NCI-H2196 (cell line): ENCODE results near the gene IFNA8.
"Not testable (repeated sequence)": the region's sequence is repeated elsewhere in the genome, so short reads cannot be mapped to it uniquely, and the experiment has no call there.

Source experiments
- DNase-seq: peaks from one replicate; lab custom pipeline; 2025; ENCODE audit not compliant: unreplicated experiment; lab: John Stamatoyannopoulos, UW

Gene IFNA8

DNA sequence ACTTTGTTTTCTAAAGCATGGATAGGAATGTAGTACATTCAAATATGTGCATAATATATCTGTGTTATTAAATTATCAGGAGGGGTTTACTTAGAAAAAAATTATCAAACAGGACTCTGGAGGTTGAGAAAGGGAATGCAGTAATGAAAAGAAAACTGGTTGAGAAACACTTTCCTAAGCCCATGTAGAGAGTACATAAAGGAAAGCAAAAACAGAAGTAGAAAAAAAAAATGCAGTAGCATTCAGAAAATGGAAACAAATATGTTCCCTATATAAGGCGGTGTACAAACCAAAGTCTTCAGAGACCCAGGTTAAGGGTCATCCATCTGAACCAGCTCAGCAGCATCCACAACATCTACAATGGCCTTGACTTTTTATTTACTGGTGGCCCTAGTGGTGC, at the start of gene IFNA8:
Gene IFNA8 (plus strand): TSS at position 301 of the 400 bp plus-strand sequence. CDS start 60 bp downstream, at position 361.
- DNase-seq: no peak

DNA sequence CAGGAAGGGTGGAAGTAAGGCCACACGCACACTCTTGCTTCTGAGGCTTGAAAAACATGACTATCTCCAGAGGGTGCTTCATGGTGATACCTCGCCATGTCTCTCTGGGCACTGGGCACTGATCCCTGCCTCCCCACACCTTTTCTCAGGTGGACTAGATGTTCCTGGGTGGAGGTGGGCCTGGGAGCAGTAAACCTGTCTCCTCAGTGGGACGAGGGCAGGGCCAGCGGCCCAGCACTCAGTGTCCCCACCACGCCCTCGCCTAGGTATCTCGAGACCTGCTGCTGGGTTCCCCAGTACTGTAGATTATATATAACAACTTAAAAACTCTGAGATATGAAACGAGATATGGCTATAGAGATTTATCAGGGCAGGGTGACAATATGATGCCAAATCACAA, 46.6 kb upstream of the IFNA8 start:
- DNase-seq: no peak

DNA sequence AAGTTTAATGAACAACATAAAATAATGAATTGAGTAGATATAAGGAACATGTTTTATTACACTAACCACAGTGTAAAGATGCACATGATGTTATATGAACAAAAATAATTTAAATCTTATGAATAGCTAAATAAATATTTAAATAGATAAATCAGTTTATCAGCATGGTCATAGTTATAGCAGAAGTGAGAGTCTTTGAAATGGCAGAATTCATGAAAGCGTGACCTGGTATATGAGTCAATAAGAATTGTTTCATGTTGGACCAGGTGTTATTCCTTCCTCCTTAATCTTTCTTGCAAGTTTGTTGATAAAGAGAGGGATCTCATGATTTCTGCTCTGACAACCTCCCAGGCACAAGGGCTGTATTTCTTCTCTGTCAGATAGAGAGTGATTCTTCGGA, 41.7 kb upstream of the IFNA8 start:
- not testable (repeated sequence) for DNase-seq

DNA sequence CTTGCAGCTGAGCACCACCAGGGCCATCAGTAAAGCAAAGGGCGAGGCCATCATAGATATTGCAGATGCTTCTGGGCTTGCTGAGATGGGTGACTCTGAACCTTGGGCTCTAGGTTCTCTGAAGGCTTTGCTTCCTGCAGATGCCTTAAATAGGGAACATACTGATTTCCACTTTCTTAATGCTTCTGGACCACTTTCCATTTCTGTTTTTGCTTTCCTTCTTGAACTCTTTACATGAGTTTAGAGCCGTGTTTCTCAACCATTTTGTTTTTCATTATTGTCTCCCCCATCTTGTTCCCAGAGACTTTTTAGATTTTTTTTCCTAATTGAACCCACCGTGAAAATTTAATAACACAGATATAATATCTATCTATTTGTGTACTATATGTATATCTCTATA, 41.0 kb upstream of the IFNA8 start, which contains the start of gene IFNA13:
Gene IFNA13 (minus strand): TSS at position 101 of the 400 bp plus-strand sequence. CDS start 47 bp downstream, at position 54.
- DNase-seq: no peak

DNA sequence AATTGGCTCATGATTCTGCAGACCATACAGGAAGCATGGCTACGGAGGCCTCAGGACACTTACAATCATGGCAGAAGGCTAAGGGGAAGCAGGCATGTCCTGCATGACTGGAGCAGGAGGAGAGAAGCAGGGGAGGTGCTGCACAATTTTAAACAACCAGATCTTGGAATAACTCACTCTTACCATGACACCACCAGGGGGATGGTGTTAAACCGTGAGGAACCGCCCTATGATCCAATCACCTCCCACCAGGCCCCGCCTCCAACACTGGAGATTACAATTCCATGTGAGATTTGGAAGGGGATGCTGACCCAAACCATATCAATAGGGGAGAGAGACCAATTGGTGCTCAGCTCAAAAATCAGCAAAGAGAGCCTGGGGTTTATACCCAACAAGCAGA, 37.5 kb upstream of the IFNA8 start:
- not testable (repeated sequence) for DNase-seq

DNA sequence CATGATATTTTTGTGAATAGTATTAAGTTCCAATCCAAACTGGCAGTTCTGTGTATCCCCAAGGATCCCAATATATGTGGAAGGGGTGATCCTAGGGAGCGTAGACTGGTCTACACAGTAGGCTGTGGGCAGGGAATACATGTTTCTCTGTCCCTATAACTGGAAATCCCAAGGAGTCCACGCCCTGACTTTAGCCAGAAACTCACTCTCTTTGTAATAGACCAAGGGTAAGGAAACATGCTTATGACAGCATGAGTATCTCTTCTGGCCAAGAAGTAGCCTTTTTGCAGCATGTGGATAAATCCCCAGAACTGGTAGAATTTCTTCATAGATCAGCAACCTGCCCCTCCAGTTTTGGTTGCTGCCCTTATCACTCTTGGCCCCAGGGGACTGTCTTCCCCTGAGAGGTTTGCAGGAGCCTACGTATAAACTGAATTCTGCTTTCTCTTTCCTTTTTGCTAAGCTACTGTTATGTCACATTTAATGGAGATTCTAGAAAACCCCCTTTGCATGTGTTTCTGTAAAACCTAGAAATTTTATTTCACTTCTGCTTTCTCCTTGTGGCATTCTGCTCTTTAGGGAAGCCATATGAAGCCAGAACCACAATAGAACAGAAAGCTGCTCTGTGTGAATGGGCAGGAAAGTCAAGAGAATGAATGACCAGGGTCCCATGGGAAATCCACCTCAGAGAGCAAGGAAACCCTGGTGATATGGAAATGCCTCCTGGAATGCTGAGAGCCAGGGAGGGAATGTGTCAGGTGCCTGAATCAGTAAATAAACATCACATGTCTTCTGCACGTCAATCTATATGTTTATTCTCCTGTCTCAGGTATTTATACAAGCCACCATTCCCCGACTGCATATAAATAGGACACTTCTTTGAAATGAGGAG, 27.2 kb upstream of the IFNA8 start:
- DNase-seq: no peak

DNA sequence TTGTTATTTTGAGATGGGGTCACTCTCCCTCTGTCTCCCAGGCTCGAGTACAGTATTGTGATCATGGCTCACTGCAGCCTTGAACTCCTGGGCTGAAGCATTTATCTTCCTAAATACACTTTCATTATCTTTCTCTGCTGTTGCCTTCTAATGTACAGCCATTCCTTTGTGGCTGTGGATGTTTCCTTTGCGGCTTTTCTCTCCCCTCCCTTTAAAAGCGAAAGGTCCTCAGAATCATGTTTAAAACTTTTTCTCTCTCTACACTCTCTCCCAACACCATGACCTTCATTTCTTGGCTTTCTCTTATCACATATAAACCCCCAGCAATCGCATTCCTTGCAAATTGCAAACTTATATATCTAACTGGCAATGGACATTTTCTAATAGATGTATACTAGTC, 25.3 kb upstream of the IFNA8 start:
- no peak for DNase-seq

DNA sequence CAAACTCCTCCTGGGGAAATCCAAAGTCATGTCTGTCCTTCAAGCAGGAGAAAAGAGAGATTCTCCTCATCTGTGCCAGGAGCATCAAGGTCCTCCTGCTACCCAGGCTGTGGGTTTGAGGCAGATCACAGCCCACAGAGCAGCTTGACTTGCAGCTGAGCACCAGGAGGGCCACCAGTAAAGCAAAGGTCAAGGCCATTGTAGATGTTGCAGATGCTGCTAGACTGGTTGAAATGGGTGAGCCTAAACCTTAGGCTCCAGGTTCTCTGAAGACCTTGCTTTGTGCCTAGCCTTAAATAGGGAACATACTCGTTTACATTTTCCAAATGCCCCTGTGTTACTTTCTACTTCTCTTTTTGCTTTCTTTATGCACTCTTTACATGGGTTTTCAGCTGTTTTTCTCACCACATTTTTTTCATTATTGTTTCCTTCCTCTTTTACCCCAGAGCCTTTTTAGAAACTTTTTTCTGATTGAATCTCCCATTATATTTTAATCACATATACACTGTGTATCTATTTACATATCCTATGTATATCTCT, 23.7 kb upstream of the IFNA8 start, which contains the start of gene IFNA2:
Gene IFNA2 (minus strand): TSS at position 268 of the 540 bp plus-strand sequence. CDS start 69 bp downstream, at position 199.
- no peak for DNase-seq

DNA sequence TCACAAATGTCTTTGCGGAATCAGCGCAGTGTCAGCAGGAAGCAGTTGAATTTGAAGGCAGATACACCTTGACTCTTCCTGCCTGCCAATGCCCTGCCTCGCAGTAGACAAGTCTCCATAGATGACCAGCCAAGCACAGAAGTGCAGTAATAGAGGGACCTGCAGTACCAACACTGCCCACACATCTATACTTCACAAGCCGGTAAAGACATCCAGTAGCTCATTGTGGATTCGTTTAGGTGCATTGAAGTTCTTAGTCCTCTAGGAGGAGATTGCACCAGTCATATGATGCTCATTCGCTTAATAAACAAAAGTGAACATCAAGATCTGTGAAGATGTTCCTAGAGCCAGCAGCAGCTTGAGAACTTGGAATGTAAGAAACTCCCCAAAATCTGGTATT, 16.6 kb upstream of the IFNA8 start:
- no peak for DNase-seq

DNA sequence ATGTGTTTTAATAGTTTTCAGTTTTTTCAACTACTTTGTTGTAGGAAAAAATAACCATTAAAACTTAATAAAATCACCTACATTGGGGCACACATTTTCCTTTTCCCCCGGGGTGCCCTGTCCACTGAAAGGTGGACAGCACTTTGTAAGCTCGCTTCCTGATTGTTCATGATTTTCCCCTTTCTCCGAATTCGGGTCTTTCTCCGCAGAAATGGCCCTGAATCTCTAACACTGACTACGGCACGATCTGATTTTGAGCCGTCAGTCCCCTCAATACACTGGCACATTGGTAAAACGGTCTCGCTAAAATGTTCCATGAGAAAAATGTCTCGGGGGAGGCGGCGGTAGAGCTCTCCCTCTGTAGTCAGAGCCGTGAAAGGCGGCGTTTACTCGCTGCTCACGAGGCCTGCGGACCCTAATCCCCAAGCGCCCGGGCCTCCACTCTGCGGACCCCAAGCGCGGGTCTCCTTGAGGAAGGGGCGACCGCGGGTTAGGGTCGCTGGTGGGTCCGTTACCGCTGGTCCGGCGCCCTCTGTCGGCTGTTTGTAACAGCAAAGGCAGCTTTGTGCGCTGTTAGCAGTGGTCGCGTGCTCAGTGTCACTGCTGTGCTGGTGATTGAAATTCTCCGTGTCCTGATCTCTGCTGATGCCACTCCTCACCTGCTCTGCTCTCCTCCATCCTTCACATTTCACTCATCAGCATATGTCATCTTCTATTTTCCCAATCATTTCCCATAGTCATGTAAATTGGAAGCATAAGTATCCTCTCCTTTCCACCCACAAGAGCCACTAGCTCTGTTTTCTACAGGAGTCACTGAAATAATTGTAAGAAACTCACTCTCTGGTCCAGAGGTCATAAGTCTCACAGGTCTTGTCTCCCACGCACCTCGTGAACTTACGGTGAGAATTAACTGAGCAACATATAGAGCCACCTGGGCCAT, 12.9 kb upstream of the IFNA8 start:
- no peak for DNase-seq

DNA sequence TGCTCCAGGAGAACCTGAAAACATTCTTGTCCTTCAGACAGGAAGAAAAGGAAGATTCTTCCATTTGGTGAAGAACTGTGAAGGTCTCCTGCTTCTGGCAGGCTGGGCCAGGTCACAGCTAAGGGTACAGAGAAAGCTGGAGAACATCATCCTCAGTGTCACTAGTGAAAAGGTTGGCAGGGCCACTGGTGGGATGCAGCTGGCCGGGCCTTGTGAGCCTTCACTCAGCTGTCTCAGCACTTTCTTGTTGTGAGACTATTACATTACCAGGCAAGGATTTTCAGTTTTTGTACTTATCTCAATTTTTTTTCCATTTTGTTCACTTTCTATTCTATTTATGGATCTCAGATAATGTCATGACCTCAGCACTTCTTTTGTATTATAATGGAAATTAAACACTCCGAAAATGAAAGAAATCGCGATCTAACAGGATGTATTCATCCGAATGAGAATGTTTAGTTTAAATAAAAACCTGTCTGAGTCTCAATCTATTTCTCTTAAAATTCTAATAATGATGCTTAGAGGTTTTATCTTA, 9.9 kb upstream of the IFNA8 start:
- no peak for DNase-seq

DNA sequence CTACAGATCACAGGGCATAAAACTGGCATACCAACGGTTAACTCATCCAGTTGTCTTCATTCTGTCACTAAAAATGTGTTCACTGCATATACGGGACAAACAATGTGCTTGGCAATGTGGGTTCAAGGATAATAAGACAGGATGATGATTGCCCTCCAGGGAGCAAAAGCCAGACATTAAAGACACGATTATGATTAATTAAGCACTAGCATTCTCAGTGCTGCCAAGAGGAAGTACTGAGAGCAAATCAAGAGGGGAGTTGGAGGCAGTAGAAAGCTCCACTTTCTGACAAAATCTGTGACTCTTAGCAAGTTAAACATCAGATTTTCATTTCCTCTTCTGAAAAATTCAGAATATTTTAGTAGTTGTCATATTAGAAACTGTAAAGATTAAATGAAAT, 9.0 kb upstream of the IFNA8 start:
- no peak for DNase-seq

DNA sequence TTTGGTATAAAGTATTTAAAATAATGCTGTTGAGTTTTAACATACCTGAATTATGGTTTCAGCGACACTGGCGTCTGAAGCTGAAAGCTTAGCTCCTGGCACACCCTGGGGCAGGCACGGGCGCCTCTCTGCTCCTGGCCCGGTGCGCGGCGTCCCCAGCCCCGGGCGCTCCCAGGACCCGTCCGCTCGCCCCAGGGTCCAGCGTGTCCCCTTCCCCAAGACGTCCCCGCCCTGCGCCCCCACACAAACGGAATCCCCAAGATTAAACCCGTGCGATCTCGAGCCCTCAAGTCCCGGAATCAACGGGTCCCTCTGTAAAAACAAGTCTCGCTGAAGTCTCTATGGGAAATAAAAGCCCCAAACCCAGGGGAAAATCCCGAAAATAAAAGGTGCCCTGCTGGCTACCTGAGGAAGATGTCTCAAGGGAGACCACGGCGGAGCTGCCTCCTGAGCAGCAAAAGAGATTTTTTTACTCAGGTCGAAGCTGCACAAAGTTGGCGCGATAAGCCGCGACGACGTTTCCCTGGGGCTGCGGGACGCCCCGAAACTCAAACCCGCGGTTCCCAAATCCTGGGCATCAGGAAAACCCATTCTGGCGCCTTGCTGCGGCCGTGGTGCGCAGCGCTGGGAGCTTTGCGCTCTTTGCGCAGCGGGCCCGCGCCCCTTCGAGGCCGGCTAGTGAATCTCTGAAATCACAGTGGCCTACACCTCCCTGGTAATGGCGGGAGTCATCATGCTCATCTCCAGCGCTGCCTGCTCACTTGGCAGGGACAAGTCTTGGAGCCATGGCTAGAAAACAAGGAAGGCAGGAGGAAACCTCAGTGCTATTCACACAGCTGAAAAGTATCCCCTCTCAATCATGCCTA, 6.3 kb upstream of the IFNA8 start:
- DNase-seq: no peak

DNA sequence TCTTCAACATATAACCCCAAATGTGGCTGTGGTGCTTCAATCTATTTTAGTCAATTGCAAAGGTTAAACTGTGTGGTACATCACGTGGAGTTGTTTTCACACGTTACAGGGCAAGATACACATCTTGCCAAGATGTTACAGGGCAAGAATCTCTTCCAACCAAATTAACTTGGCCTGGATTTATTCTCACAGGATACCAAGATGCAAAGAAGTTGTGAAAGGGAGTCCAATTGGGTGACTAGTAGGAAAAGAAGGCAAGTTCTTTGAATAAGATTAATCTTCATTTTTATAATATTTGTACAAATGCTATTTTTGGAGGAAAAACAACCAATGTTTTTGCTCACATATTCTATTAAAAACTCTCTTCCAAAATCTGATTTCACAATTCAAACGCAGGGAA, 4.8 kb upstream of the IFNA8 start:
- DNase-seq: no peak

DNA sequence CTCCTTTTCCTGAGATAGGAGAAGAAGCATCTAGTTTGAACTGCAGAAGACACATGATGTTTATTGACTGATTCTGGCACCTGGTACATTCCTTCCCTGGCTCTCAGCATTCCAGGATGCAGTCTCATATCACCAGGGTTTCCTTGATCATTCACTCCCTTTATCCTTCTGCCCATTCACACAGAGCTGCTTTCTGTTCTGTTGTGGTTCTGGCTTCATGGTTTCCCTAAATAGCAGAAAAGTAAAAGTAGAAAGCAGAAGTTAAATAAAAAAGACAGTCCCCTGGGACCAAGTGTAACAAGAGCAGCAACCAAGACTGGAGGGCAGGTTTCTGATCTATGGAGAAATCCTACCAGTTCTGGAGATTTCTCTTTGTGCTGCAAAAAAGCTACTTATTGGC, 3.2 kb downstream of the IFNA8 start:
- DNase-seq: no peak

DNA sequence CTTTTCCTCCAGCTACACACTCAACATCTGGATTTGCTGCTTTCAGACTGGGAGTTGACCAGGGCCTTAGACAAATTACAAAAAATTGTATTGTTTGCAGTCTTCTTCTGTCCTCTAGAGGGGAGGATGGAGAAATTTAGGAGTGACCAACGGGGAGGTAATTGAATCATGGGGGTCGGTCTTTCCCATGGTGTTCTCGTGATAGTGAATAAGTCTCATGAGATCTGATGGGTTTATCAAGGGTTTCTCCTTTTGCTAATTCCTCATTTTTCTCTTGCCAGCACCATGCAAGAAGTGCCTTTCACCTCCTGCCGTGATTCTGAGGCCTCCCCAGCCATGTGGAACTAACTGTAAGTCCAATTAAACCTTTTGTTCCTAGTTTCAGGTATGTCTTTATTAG, 4.2 kb downstream of the IFNA8 start:
- DNase-seq: no peak

DNA sequence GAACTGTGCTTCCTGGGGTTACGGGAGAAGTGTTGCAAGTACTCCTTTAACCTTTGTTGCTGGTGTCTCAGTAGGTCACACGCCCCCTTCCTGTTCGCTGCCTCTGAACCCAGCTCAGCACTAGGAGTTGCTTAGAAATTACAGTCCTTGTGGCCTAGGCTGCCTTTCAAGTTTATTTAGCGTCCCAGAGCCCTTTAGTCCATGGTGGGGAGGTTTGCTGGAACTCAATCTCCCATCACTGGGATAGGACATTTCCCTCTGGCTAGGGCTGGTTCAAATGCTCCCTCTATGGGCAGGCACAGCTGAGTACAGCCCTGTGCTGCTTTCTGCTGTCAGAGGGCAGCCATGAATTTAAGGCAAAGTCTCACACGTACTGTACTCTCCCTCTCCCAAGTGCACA, 4.7 kb downstream of the IFNA8 start:
- no peak for DNase-seq

DNA sequence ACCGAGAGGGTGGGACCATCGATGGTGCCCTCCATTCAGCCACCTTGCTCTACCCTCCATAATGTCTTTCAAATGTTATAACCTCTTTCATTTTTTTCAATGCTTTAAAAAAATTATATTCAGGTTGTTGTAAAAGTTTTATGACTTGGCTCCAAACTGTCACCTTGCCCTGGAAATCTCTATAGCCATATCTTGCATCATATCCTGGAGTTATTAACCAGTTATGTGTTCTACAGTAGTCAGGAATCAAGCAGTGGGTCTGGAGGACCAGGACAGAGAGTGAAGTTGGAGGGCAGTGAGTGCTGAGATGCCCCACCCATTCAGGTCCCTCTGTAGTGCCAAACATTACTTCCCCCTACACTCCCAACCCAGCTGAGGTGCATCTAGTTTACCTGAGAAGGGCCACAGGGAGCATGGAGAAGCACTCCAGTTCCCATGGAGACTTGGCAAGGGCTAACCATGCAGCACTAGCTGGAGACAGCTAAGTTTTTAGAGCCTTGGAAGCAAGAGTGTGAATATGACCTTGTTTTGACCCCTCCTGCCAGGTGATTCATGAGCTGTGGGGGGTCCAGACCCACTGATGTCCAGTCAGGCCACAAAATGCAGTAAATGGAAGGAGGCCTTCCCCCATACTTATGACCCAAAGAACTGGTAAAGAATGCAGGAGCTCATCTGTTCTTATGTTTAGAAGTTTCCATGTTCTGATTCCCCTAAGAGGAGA, 5.5 kb downstream of the IFNA8 start:
- DNase-seq: no peak

DNA sequence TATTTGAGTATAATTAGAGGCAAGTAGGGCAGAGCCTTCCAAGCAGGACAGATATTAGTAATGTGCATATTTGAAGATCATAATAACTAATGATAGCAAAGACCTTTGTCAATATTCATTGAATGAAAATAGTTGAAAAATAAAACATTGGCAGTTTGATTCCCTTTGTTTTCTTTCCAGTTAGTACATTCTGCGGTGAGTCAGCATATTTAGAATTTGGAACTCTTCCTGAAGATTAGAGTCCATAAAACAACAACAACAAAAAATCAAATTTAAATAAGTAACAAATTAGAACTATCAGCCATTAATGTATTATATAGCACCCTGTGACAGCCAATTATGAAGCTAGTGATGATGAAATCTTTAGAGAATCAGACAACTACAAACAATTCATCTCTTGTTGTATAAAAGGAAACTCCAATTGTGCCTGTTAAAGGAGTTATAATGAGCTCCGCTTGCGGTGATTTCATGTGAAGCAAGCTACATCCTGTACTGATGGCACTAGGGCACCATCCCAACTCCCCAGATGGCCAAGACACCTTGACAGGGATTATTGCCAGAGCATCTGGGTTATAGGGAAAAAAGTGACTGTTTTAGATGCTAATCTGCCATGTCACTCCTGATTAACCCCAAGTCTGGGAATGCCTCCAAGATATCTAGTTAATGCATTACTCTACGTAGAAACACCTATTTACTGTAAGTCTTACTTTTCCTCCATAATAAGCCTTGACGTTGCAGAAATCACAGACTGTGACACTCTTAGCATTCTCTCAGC, 6.8 kb downstream of the IFNA8 start:
- no peak for DNase-seq
